GM21367 (cell line): ENCODE data around the gene CYP2W1.
A peak's percentile ranks its signal among the peaks of the same experiment; 100 is the strongest.

Source experiments
- ATAC-seq: cut with Tn5 transposase; IDR thresholded peaks from one replicate; pipeline ENCODE4 v1.9.1; 2021; ENCODE audit not compliant: unreplicated experiment

The CYP2W1 gene

GRCh38 chr7:966291-967069 lies 16.5 kb upstream of the CYP2W1 start:
- ATAC-seq: no peak

- ATAC-seq: no peak
These were observed 15.5 kb upstream of the CYP2W1 start for GRCh38 chr7:967361-968082.

GRCh38 chr7:968205-969105 lies 14.5 kb upstream of the CYP2W1 start:
- ATAC-seq: no peak

DNA sequence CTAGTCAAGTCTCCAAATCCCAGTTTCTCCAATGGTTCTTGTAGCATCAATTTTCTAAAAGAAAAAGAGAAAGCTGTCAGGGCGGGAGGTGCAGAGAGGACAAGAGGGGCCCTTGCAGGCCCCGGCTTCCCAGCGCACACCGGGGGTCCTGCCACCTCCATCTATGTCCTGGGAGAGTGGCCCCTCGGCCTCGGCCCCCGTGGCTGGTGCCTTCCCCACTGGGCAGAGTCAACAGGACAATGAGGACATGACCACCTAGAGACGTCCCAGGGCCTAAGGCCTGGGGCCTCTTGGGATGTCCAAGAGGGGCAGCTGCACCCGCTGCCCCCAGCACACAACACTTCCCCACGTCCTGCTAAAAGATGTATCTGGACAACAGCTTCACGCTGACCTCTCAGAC lies 13.6 kb upstream of the CYP2W1 start:
- ATAC-seq: no peak

GRCh38 chr7:970744-971143 lies 12.2 kb upstream of the CYP2W1 start:
- no peak for ATAC-seq

- no peak for ATAC-seq
These were observed 10.9 kb upstream of the CYP2W1 start for GRCh38 chr7:972110-972509.

DNA sequence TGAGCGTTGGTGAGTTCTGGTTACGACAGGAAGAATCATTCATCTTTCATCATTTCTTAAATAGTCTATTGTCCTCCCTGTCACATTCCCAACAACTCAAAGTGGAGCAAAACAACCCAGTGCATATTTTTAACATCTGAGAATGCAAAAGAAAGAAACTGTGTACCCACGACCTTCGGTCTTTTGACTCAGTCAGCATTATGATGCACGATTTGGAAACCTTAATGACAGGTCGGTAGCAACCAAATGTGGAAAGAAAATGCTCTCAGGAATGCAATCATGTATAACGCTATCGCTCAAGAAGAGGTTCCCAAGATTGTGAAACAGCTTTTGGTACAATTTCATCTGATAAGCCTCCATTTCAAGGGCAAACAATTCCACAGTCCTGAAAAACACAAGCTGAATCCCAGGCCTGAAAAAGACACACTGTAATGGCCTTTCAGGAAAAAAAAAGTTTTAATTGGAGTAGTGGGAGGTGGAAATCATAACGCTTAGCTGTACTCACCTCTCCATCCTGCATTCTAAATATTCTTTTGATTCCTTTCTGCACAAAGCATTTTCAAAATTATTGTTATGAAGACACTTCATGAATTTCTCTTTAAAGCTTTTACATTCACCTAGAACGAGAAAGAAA lies 10.2 kb upstream of the CYP2W1 start:
- no peak for ATAC-seq

DNA sequence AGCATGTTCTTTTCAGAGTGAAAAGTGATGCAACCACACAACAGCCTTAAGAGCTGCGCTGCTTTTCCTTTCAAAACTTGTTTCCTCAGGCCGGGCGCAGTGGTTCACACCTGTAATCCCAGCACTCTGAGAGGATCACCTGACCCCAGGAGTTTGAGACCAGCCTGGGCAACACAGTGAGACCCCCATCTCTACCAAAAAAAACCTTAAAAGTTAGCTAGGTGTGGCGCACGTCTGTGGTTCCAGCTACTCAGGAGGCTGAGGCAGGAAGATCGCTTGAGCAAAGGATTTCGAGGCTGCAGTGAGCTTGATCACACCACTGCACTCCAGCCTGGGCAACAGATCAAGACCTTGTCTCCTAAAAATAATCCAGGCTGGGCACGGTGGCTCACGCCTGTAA lies 9.7 kb upstream of the CYP2W1 start:
- no peak for ATAC-seq

DNA sequence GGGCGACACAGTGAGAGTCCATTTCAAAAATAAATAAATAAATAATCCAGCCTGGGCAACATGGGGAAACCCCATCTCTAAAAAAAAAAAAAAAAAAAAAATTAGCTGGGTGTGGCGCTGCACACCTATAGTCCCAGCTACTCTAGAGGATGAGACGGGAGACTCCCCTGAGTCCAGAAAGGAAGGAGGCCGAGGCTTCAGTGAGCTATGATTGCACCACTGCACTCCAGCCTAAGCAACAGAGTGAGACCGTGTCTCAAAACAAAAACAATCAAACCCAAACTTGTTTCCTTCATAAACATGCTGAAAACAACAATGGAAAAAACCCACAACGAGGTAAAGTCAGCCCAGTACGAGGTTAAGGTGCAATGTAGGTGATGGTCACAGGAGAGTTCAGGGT lies 8.8 kb upstream of the CYP2W1 start:
- no peak for ATAC-seq

GRCh38 chr7:974820-975681 lies 7.9 kb upstream of the CYP2W1 start, which contains the start of gene COX19:
Gene COX19, minus strand, starts transcription at chr7:975549. Its CDS starts 40 bp downstream, at chr7:975509.
- peak; percentile 62 for ATAC-seq

DNA sequence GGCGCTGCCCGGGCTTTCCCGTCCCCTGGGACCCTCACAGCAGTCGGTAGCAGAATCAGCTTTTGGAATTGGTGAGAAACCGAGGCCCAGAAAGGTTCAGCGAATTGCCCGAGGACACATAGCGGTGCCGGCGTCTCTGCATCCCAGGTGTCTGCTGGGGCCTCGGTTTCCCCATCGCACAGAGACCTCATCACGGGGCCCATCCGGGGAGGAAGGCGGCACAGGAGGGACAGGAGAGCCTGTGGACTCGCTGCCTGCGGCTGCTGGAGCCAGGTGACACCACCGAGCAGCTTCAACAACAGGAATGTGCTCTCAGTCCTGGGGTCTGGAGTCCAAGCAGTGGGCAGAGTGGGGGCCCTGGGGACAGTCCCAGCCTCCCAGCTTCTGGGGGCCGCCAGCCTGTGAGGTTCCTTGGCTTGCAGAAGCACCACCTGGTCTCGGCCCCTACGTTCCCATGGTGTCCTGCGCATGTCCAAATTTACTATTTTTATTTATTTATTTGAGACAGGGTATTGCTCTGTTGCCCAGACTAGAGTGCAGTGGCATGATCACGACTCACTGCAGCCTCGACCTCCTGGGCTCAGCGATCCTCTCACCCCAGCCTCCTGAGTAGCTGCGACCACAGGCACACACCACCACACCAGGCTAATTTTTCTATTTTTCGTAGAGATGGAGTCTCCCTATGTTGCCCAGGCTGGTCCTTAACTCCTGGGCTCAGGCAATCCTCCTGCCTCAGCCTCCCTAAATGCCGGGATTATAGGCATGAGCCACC lies 7.1 kb upstream of the CYP2W1 start:
- peak; percentile 6 for ATAC-seq

- no peak for ATAC-seq
These were observed 6.1 kb upstream of the CYP2W1 start for GRCh38 chr7:976901-977325.

- no peak for ATAC-seq
These were observed 5.5 kb upstream of the CYP2W1 start for GRCh38 chr7:977326-978048.

DNA sequence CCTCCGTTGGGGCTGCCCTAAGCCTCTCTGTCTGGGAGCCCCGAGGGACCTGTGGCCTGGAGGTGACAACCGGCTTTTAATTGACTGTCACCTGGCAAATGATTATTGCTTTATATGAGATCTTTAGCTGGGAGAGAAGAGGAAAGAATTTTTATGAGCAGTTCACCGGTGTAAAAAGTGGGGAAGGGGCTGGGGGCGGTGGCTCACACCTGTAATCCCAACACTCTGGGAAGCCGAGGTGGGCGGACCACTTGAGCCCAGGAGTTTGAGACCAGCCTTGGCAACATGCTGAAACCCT lies 5.0 kb upstream of the CYP2W1 start:
- no peak for ATAC-seq

GRCh38 chr7:978416-979091 lies 4.4 kb upstream of the CYP2W1 start:
- ATAC-seq: no peak

- no peak for ATAC-seq
These were observed 3.8 kb upstream of the CYP2W1 start for GRCh38 chr7:979151-979550.

GRCh38 chr7:979886-980571 lies 3.0 kb upstream of the CYP2W1 start:
- ATAC-seq: no peak
